Measurements from ENCODE around the gene MCF2L2.

MCF2L2 gene

GRCh38 chr3:183315739-183316138, 112.7 kb downstream of the MCF2L2 start:
- no peak for DNase-seq (ENCODE audit: low read depth)
- H3K4me3 ChIP-seq (ENCODE audit: low read length), result no peak overlapping the region
- TF ChIP-seq CTCF (conservative IDR thresholded peaks at IDR 0.05; ENCODE audit: low read depth, low read length), result no peak

- TF ChIP-seq CTCF (conservative IDR thresholded peaks at IDR 0.05; ENCODE audit: low read depth, low read length), result no peak
- no peak overlapping the region for H3K4me3 ChIP-seq (ENCODE audit: low read length)
- no peak for DNase-seq (ENCODE audit: low read depth)
Measured at GRCh38 chr3:183313764-183314163, 114.7 kb downstream of the MCF2L2 start.

- H3K4me3 ChIP-seq (ENCODE audit: low read length), result no peak overlapping the region
- TF ChIP-seq CTCF (conservative IDR thresholded peaks at IDR 0.05; ENCODE audit: low read depth, low read length), result no peak
- DNase-seq (ENCODE audit: low read depth), result no peak
Measured at GRCh38 chr3:183313351-183313750, 115.1 kb downstream of the MCF2L2 start.

GRCh38 chr3:183312433-183312832, 116.0 kb downstream of the MCF2L2 start:
- no peak for TF ChIP-seq CTCF (conservative IDR thresholded peaks at IDR 0.05; ENCODE audit: low read depth, low read length)
- H3K4me3 ChIP-seq (ENCODE audit: low read length), result no peak overlapping the region
- no peak for DNase-seq (ENCODE audit: low read depth)

- TF ChIP-seq CTCF (conservative IDR thresholded peaks at IDR 0.05; ENCODE audit: low read depth, low read length), result no peak
- DNase-seq (ENCODE audit: low read depth), result no peak
- no peak overlapping the region for H3K4me3 ChIP-seq (ENCODE audit: low read length)
Measured at GRCh38 chr3:183310936-183311335, 117.5 kb downstream of the MCF2L2 start.

GRCh38 chr3:183309276-183309675, 119.1 kb downstream of the MCF2L2 start:
- TF ChIP-seq CTCF (conservative IDR thresholded peaks at IDR 0.05; ENCODE audit: low read depth, low read length), result no peak
- no peak overlapping the region for H3K4me3 ChIP-seq (ENCODE audit: low read length)
- DNase-seq (ENCODE audit: low read depth), result no peak

GRCh38 chr3:183308751-183309150, 119.7 kb downstream of the MCF2L2 start:
- TF ChIP-seq CTCF (conservative IDR thresholded peaks at IDR 0.05; ENCODE audit: low read depth, low read length), result no peak
- DNase-seq (ENCODE audit: low read depth), result no peak
- no peak overlapping the region for H3K4me3 ChIP-seq (ENCODE audit: low read length)
